Daoy (cell line): Measurements from ENCODE around the gene NUP210. TPM values are rescaled to one million over a fixed set of nuclear protein-coding genes. Genes with fewer than 3 reads are reported as not detected.

ENCODE experiments used
- DNase-seq: peaks from one replicate; pipeline ENCODE4 v3.0.0-alpha.2; 2015; ENCODE audit warnings: low read depth
- total RNA-seq: library from RNA; depleted of rRNA; stranded (reverse); fragments of >200 nt; shearing (Covaris generic); gene quantifications from 2 replicates; pipeline ENCODE4 v1.2.3, GENCODE V29; 2014

NUP210 gene
- total RNA-seq, 1 experiment from 2014 or later, result 9.2 TPM

DNA sequence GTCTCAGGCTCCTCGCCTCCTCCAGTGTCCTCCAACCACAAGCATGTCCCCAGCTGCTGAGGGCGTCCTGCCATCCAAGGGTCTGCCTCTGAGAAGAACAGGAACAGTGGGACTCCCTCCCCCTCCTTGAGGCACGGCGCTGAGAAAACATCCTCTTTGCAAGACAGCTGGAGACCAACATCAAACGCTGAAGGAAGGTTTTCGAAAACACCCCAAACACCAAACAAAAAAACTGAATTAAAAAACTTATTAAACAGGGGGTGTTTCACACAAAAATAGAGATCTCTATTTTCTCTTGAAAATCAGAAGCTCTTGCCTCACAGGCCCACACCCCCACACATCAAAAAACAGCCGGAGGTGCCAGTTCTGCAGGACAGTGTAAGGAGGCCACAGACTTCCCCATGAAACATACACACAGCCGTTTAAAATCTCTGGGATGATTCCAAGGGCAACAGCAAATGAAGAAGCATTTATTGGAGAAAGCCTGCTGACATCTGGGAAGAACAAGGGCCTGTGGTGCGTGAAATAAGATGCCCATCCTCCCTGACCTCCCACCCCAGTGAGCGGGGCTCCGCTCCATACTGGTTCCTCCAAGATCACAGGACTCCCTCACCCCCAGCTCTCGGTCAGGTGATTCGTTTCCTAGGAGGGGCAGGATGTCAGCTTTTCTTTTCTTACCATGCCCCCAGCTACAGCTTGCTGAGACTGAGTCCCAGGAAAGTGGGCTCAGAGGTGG lies 71.3 kb downstream of the NUP210 start:
- DNase-seq, result no peak

DNA sequence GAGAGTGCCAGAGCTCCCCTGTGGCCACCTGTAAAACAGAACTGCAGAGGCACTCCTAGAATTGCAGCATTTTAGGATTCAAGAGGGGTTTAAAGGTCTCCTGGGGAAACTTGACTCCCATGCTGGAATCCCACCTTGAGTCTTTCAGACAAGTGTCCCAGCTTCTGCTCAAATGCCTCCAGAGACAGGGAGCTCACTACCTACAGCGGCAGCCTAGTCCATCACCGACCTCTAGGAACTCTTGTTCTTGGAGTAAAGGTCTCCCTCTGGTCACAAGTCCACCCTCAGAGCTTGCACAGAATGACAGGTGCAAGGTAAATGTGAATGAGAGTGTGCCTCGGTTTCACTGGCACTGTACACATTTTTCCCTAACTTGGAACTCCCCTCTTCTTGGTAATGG lies 72.0 kb downstream of the NUP210 start:
- DNase-seq, result no peak

DNA sequence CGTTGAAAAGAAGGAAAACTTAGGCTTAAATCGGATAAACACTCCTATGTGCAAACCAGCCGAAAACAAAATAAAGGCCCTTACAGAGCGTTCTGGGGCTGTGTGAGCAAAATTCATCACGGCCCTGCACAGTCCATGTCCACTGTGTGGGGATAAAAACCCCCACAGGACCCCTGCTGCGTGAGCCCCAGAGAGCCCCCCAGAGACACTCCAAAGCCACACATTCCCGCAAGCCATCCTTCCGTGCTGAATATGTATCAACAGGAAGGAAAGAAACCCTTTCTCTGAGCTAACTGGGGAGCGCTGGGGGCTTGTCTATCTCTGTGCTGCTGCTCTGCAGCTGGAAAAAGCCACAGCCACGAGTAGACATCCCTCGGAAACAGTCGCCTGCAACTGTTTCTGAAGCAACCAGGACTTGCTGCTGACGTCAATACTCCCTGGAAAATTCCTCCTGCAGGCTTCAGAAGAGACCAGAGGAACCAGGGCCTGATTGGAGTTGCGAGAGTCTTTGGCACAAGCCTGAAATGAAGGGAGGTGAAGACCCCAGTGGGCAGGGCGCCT lies 72.7 kb downstream of the NUP210 start:
- no peak for DNase-seq

DNA sequence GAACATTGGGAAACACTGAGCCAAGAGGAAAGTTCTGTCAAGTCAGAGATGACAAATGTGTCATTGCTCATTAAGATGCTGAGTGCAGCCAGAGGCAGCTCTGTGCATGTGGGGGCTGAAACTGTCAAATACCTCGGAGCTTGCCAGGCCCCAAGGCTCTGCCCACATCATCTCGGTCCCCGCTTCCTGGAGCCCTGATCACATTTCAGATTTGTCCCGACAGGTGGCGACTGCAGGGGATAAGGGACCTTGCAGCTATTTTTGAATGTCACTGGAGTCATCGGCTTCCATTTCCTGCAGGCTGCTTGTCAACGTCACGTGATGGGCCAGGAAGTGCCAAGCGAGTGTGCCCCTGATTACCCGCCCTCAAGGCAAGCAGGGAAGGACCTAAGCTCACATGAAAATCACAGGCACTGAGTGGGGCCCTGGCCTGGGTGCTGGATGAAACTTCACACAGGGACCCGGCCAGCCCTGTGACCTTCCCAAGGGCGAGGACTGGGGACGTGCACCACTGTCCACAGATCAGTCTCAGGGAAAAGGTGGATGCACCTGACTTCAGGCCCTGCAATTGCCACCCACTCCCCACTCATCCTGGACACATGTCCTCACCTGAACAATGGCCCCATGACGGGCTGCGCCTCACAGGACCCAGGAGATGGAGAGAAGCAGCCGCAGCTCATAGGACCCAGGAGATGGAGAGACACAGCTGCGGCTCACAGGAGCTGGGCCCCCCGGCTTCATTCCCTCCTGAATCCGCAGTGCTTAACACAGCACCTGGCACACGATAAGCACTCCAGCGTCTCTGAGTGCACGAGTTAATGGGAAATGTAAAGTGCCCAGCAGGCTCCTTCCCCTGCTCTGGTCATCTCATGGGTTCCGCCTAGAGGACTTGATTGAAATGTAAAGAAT lies 73.4 kb downstream of the NUP210 start:
- DNase-seq, result peak; percentile 50

DNA sequence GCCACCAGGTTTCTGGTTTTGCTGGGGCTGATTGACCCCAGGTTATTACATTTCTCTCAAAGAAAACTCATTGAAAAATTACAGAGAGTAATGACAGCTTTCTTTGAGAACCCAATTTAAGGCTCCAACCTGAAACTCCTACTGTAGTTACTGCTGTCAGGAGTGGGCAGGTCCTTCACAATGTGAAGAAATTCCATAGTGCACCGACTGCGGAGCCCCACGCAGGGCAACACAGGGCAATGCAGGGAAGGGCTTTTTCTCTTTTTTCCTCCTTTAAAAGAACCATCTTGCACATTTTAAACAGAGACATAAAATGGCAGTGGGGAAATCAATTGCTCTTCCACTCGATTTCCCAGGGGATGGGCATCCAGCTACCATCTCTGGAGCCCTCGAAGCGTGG lies 74.3 kb downstream of the NUP210 start:
- no peak for DNase-seq

DNA sequence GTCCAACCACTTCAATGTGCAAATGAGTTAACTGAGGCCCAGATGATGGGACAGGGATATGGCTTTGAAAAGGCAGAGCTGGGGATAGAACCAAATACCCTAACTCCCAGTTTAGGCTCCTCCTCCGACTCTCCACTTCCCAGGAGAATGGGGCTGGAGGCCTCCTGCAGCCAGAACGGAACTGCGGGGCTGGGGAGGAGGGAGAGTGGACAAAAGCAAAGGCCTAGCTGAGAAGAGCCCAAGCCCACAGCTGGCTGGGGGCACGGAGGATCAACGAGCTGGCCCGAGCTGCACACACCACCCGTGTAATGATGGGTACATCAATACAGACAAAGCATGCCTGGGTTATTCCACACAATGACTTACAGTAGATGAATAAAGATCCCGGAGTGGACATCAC lies 74.8 kb downstream of the NUP210 start:
- no peak for DNase-seq

DNA sequence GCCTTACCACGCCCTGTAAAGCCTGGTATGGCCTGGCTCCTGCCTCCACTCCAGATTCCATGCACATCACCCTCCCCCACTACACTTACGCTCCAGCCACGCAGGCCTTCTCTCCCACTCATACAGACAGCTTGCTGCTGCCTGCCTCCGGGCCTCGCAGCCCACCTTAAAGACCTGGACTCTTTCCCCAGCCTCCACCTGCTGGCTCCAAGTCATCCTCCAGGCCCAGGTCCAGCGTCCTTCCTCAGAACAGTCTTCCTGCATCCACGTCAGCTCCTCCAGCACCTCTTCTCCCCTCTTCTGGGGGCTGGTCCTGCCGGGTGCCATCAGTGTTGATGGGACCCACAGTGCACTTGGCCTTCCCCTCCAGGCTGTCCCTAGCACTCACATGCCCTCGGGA lies 75.5 kb downstream of the NUP210 start:
- no peak for DNase-seq

DNA sequence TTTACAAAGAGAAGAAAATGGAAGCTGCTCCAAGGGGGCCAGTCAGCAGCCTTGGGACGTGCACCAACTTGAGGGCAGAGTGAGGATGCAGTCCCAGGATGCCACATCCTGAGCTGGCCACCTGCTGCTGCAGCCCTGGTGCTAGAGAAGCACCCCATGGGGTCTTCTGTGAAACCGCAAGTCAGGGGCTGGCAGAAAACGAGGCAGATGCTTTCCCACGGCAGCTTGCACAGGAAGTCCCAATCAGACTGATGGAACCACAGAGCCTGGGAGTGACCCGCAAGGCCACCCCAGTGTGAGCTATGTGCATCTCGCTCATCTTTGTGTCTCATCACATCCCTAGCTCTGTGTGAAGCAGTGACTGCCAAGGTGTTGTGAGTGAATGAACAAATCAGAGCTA lies 76.5 kb downstream of the NUP210 start:
- DNase-seq, result no peak

DNA sequence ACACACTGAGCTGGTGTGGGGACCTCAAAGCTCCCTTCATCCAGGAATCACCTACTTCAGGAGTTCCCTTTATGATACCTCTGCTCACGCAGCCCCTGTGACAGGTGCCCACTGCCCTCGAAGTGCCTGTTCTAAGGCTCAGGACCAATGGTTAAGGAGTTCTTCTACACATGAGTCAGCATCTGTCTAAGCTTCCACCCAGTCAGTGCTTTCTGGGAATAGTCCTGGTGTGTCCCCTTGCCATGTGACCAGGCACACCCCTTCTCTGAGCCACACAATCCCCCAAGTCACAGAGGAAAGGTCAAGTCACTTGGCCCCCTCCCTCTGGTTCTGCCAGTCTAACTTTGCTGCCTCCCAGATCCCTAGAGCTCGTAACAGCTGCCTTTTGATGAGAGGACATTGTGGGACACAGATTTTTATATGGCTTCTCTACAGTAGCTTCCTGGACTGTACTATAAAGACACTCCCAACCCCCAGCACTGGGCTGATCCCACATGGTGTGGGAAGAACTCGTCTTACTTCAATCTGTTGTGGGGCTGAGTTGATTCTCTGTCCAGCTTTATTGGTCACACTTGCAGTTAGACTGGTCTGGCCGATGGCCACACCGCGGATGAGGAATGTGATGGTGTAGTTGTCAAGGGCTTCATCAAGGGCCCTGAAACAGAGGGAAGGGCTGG lies 78.8 kb downstream of the NUP210 start:
- DNase-seq, result no peak

DNA sequence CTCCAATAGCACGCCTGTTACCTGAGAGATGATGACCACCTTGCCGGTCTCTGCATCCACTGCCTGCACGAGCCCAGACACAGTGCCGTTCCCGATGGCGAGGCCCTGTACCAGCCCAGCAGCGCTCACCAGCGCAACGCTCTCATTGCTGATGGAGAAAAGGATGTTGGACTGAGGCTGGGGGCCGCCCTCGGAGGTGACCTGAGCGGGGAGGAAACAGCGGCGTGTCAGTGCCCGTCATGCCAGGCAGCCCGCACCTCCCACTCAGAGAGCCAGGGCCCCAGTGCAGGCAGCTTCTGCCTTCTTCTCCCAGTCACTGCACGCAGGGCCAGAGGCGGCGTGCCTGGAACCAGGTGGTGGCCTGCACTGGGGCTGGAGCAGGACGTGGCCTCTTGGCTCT lies 80.3 kb downstream of the NUP210 start:
- no peak for DNase-seq

DNA sequence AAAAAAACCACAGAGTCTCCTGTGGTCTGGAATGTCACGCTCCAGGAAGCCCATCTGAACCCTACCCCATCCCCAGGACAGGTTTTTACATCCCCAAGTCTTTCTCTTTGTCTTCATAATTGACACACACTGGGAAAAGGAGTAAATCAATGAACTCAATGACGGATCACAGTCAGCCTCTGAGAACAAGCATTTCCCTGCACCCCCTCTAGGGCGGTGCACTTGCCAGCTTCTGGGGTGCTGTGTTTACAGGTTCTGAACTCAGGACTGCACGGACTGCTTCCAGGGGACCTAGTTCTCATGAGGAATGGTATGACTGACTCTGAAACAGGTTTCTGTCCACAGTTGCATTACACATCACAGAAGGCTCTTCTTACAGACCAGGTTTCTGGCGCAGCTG lies 81.1 kb downstream of the NUP210 start:
- no peak for DNase-seq

DNA sequence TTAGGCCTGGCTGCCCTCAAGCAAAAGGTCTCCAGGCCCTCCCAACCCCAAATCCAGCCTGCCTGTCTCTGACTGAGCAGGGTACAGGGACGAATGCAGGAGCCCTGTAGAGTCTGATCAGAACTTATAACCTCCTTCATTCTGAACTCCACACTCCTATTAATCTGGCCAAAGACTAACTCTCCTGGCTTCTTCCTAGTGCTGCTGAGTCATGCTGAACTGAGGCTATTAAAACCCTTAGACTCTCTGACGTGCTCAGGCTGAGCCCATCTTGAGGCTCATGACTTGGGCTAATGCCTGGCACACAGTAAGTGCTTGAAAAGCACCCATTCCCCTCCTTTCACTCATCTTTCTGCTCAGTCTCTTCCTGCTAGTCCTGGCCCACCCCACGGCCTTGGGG lies 81.9 kb downstream of the NUP210 start:
- DNase-seq, result peak; percentile 12

DNA sequence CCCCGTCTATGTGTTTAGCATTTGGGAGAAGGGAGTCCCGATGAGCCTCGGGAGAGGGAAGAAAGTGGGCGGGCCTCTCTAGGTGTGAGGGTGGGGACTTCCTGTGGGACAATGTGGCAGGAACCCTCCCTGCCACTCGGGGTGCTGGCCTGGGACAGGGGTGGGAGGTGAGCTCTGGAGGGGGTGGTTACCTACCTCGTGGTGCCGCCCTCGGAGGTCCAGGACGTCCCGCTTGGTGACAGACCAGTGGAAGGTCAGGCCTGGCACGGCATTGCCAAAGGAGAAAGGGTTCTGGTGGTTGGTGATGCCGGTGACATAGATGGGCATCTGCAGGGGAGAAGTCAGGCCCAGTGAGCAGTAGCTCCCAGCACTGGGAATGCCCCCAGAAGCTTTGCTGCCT lies 83.5 kb downstream of the NUP210 start:
- no peak for DNase-seq

DNA sequence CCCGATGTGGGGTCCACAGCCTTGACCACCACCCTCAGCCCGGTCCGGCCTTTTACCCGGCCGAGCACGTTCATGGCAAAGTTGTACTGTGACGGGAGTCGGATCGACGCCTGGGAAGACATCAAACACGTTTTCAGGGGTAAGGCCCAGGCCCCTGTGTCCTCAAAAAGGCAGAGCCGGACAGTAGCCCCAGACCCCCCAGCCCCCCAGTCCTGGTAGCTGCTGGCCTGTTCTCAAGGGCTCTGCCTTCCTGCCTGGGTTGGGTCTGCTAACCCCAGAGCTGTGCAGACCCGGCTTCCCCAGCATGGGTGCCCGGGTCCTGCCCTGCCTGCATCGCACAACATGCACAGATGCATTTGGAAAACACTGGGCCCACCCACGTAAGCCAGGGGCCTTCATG lies 84.6 kb downstream of the NUP210 start:
- DNase-seq, result no peak

DNA sequence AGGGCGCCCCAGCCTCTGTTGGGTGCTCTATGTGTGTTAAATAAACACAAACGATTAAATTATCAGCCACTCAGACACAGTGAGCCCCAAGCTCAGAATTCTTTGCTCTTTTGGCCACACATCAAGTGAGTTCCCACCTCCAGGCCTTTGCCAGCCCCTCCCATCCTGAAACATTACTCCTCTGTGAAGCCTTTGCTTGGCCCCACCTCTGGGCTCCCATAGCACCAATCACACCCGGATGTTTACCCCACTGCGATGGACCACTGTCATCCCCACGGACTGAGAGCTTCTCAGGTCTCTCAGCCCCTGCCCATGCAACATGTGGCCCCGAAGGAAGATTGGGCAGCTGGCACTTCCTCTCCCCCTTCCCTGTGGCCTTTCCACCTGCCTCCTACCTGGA lies 85.1 kb downstream of the NUP210 start:
- no peak for DNase-seq

DNA sequence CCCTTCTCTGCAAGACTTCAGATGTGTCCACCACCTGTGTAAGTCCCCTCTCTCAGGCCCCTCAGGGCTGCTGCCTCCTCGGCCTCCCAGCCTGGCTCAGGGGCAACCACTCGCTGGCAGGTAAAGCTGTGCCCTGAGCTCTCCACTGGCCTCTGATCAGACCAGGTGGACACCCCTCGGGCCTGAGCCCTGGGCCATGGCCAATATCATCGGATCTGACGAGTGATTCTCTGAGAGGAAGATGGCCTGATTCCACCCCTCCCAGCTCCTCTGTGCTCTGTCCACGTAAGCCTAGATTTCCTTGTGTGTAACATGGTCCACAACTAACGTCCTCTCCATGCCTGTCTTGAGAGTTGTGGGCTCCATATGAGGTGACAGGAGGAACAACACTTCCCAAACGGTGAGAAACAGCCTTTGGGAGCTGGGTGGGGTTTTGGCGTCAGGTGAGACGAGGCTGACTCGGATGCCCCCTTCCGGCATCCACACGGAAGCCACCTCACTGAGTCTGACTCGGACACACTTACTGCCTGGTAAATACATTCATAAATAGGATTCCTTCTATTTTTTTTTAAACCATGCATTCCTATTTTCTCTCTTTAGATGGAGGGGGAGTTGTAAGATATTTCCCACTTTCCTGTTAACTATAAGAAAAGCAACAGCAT lies 86.8 kb downstream of the NUP210 start:
- DNase-seq, result no peak

DNA sequence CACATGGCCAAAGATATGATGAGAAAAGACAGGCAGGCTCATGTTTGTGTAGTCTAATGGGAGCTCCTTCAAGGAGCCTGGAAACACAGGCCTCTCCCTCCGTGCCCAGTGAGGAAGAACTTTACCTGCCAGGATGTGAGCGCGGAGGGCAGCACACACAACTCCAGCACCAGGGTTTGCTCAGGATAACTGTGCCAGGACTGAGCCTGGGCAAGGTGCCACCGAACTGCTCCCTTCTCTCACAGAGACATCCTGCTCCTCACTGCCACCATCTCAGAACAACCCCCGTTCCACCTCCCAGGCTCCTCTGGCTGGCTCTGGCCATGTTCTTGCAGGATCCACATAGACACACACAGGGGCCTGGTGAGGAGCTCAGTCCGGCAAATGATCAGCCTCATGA lies 87.4 kb downstream of the NUP210 start:
- DNase-seq, result no peak

DNA sequence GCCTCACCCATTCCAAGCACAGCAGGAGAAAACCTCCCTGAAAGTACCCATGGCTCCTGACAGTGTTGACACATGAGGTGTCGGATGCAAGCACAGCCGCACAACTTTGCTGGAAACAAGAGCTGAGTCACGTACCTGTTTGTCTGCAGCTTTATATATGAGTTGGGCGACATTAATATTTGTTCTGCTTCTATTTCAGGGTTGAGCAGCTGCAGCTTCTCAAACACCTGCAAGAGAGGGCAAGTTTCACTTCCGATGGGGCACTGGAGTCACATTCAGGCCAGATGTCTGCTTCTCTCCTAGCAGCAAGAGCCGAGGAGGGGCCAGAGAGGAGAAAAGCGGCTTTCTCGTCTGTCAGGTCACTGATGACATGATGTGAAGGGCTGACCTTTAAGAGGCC lies 88.0 kb downstream of the NUP210 start:
- DNase-seq, result no peak

DNA sequence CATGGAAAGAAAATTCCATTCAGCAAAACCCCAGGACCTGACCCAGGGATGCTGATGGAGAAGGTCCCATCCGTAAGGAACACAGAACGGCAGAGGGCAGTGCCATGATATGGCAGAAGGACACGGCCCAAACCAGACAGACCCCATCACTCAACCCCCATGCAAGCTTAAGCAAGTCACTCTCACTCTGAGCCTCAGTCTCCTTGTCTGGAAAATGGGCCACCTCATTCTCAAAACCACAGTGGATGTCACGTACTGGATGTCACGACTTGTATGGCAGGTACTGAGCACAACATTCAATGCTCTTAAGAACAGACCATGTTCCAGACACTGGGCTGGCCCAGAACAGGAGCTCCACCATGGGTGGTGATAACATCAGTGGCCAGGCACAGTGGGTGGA lies 90.4 kb downstream of the NUP210 start:
- no peak for DNase-seq

DNA sequence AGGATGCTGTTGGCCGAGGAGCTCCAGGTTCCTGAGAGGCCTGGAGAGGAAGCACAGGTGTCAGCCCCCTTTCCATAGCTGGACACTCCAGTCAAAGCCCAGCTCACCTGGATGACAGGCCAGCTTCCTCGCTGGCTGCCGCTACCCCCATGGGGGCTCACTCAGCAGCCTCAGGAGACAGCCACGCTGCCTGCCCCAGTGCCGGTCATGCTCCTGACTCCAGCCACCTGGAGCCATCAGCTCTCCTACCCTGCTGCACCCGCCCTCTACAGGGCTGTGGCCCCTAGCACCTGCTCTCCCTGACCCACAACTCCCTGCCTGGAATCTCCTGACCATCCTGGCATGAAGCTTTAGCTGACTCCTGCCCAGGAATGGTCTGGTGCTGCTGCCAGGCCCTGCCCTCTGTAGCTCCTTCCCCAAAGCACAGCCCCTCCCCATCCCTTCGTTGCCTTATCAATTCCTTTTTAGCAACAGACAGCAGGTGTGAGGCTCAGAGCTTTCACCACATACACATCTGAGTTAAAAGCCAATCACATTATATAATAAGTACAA lies 94.2 kb downstream of the NUP210 start:
- DNase-seq, result no peak

DNA sequence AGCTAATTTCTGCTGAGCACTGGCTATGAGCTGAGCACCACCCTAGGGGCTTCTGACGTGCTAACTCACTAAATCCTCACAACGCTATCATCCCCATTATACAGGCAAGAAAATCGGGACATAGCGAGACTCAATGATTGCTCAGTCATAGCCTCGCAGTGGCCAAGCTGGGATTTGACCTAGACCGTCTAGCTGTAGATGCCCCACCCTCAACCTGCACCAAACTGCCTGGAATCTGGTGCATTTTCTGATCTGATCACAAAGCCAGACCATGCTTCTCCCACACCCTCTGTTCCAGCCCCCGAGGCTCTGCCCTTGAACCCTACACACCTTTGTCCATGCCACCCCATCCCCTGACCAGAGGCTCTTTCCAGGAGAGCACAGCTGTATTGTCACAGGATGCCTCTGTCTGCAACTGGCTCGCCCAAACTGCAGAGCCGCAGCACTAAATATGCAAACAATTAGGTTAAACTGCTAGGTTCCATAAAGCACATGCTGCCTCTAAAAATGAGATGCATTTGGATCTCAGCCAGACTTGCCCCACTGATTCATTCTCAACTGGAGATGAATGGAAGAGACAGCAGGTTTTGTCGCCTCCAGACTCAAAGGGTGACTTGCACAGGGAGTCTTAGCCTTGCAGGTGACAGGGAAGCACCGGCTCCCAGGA lies 95.2 kb downstream of the NUP210 start:
- DNase-seq, result no peak
